Stimulated activated naive CD8-positive, alpha-beta T cell treated with anti-CD3 and anti-CD28 coated beads, Interleukin-15, Interleukin-2, amounts not matched to agents 100 ng/mL and 50 ng/mL, for 24 hours (primary cell): Measurements from ENCODE around the gene MBOAT2.
"Not testable (repeated sequence)": the region's sequence is repeated elsewhere in the genome, so short reads cannot be mapped to it uniquely, and the experiment has no call there.

Source experiments
- H3K27ac Mint-ChIP-seq: one replicate; pipeline ENCODE4 v1.8.0; 2021; ENCODE audit warnings: mild to moderate bottlenecking, mixed read lengths
- H3K27me3 Mint-ChIP-seq: one replicate; pipeline ENCODE4 v1.8.0; 2021; ENCODE audit warnings: mixed read lengths
- H3K36me3 Mint-ChIP-seq: one replicate; pipeline ENCODE4 v1.8.0; 2021; ENCODE audit warnings: low read depth, mixed read lengths
- H3K4me1 Mint-ChIP-seq: one replicate; pipeline ENCODE4 v1.8.0; 2021; ENCODE audit warnings: low read depth, mixed read lengths
- H3K4me3 Mint-ChIP-seq: one replicate; pipeline ENCODE4 v1.8.0; 2021; ENCODE audit warnings: mild to moderate bottlenecking, mixed read lengths
- H3K9me3 Mint-ChIP-seq: one replicate; pipeline ENCODE4 v1.8.0; 2021; ENCODE audit warnings: mixed read lengths

MBOAT2 gene

DNA sequence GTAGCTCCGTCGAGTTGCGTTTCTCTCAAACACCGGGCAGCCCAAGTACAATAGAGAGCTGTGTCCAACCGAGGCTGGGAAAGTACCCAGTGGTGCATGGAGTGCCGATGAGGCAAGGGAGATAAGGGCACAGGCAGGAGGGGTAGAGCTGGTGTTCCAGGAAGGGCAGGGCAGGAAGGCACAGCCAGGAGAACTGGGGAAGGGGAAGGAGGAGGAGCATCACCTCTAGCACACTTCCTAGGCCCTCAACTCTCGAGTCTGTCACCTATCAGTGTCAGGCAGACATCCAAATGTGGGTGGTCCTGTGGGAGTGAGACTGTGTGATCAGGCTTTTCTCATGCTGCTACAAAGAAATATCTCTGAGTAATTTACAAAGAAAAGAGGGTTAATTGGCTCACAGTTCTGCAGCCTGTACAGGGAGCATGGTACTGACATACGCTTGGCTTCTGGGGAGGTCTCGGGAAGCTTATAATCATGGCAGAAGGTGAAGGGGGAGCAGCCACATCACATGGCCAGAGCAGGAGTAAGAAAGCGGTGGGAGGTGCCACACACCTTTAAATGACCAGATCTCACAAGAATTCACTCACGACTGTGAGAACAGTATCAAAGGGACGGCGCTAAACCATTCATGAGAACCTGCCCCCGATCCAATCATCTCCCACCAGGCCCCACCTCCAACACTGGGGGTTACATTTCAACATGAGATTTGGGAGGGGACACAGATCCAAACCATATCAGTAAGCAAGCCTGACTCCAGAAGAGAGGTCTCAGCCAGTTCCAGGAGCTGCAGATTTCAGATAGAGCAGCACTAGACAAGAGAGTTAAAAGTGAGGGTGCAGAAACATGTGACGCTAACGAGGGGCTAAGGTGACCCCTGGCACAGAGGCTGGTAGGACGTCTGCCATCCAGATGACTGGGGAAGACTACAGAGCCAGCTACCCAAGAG, 75.7 kb downstream of the MBOAT2 start:
- Mint-ChIP-seq H3K27me3 (peaks cover 5% of the 10 kb centered on the region), H3K9me3 (no peaks in the 10 kb centered on the region), H3K27ac (no peak overlapping the region)

GRCh38 chr2:8926356-8926755, 77.1 kb downstream of the MBOAT2 start:
- Mint-ChIP-seq H3K9me3 (no peaks in the 10 kb centered on the region), H3K36me3 (no peaks in the 10 kb centered on the region), H3K27me3 (peaks cover 3% of the 10 kb centered on the region), H3K4me3 (no peak overlapping the region), H3K27ac (no peak overlapping the region), H3K4me1 (no peaks in the 10 kb centered on the region)

More for the DNA sequence above, 75.7 kb downstream of the MBOAT2 start:
- Mint-ChIP-seq H3K4me3 (no peak overlapping the region), H3K36me3 (no peaks in the 10 kb centered on the region), H3K4me1 (no peaks in the 10 kb centered on the region)

- H3K9me3 Mint-ChIP-seq, result no peaks in the 10 kb centered on the region
- peaks cover 3% of the 10 kb centered on the region for H3K27me3 Mint-ChIP-seq
- no peaks in the 10 kb centered on the region for H3K4me1 Mint-ChIP-seq
- H3K27ac Mint-ChIP-seq, result no peak overlapping the region
- H3K36me3 Mint-ChIP-seq, result no peaks in the 10 kb centered on the region
- H3K4me3 Mint-ChIP-seq, result no peak overlapping the region
Measured at GRCh38 chr2:8925411-8925810, 78.1 kb downstream of the MBOAT2 start.

- no peaks in the 10 kb centered on the region for H3K36me3 Mint-ChIP-seq
- H3K4me1 Mint-ChIP-seq, result no peaks in the 10 kb centered on the region
- peaks cover 3% of the 10 kb centered on the region for H3K27me3 Mint-ChIP-seq
Measured at GRCh38 chr2:8923183-8923582, 80.3 kb downstream of the MBOAT2 start.

GRCh38 chr2:8922431-8922830, 81.1 kb downstream of the MBOAT2 start:
- Mint-ChIP-seq H3K36me3 (no peaks in the 10 kb centered on the region), H3K4me3 (no peak overlapping the region), H3K27me3 (peaks cover 3% of the 10 kb centered on the region), H3K9me3 (no peaks in the 10 kb centered on the region), H3K27ac (no peak overlapping the region), H3K4me1 (no peaks in the 10 kb centered on the region)

More at GRCh38 chr2:8923183-8923582, 80.3 kb downstream of the MBOAT2 start:
- Mint-ChIP-seq H3K27ac (no peak overlapping the region), H3K4me3 (no peak overlapping the region), H3K9me3 (no peaks in the 10 kb centered on the region)

GRCh38 chr2:8918412-8918811, 85.1 kb downstream of the MBOAT2 start:
- no peak overlapping the region for H3K27ac Mint-ChIP-seq
- peaks cover 5% of the 10 kb centered on the region for H3K9me3 Mint-ChIP-seq
- peaks cover 3% of the 10 kb centered on the region for H3K27me3 Mint-ChIP-seq
- H3K36me3 Mint-ChIP-seq, result no peaks in the 10 kb centered on the region
- H3K4me3 Mint-ChIP-seq, result no peak overlapping the region
- no peaks in the 10 kb centered on the region for H3K4me1 Mint-ChIP-seq

DNA sequence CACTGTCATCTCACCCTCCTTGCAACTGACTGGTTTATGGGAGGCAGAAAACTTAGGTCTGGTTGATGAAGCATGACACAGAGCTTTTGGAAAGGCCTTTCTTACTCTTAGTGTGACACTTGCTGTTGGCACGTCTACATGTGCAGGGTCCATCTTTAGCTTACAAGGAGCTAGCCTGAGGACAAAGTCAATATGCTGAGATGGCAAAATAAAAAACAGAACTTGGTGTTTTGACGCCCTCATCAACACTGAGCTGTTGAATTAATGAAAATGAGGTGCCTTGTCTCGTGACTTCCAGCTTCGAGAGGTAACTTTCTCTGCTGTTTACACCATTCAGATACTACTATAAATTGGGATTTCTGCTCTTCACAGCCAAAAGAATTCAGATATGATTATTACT, 87.5 kb downstream of the MBOAT2 start:
- no peak overlapping the region for H3K4me3 Mint-ChIP-seq
- no peaks in the 10 kb centered on the region for H3K4me1 Mint-ChIP-seq
- peaks cover 5% of the 10 kb centered on the region for H3K9me3 Mint-ChIP-seq
- H3K36me3 Mint-ChIP-seq, result no peaks in the 10 kb centered on the region
- H3K27me3 Mint-ChIP-seq, result no peaks in the 10 kb centered on the region
- H3K27ac Mint-ChIP-seq, result no peak overlapping the region

DNA sequence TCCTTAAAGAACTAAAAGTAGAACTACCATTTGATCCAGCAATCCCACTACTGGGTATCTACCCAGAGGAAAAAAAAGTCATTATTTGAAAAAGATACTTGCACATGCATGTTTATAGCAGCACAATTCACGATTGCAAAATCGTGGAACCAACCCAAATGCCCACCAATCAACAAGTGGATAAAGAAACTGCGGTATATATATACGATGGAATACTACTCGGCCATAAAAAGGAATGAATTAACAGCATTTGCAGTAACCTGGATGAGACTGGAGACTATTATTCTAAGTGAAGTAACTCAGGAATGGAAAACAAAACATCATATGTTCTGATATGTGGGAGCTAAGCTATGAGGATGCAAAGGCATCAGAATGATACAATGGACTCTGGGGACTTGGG, 89.7 kb downstream of the MBOAT2 start:
- H3K4me3 Mint-ChIP-seq, H3K36me3 Mint-ChIP-seq: not testable (repeated sequence)

GRCh38 chr2:8907764-8908288, 95.7 kb downstream of the MBOAT2 start:
- no peaks in the 10 kb centered on the region for H3K4me1 Mint-ChIP-seq
- no peaks in the 10 kb centered on the region for H3K36me3 Mint-ChIP-seq
- H3K9me3 Mint-ChIP-seq, result peaks cover 4% of the 10 kb centered on the region
- H3K27ac Mint-ChIP-seq, result no peak overlapping the region
- no peaks in the 10 kb centered on the region for H3K27me3 Mint-ChIP-seq
- no peak overlapping the region for H3K4me3 Mint-ChIP-seq

More for the DNA sequence above, 89.7 kb downstream of the MBOAT2 start:
- not testable (repeated sequence) for H3K27me3 Mint-ChIP-seq, H3K27ac Mint-ChIP-seq, H3K4me1 Mint-ChIP-seq, H3K9me3 Mint-ChIP-seq

- not testable (repeated sequence) for H3K9me3 Mint-ChIP-seq, H3K36me3 Mint-ChIP-seq, H3K27me3 Mint-ChIP-seq
Measured at GRCh38 chr2:8903924-8904323, 99.6 kb downstream of the MBOAT2 start.

DNA sequence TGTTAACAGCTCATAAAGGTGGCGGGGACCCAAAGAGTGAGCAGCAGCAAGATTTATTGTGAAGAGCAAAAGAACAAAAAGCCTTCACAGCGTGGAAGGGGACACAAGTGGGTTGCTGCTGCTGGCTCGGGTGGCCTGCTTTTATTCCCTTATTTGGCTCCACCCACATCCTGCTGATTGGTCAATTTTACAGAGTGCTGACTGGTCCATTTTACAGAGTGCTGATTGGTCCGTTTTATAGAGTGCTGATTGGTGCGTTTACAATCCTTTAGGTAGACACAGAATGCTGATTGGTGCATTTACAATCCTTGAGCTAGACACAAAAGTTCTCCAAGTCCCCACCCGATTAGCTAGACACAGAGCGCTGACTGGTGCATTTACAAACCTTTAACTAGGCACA, 100.7 kb downstream of the MBOAT2 start:
- H3K4me3 Mint-ChIP-seq, H3K9me3 Mint-ChIP-seq, H3K27ac Mint-ChIP-seq, H3K36me3 Mint-ChIP-seq, H3K27me3 Mint-ChIP-seq, H3K4me1 Mint-ChIP-seq: not testable (repeated sequence)

More at GRCh38 chr2:8903924-8904323, 99.6 kb downstream of the MBOAT2 start:
- H3K27ac Mint-ChIP-seq, H3K4me3 Mint-ChIP-seq, H3K4me1 Mint-ChIP-seq: not testable (repeated sequence)

- H3K4me1 Mint-ChIP-seq, H3K36me3 Mint-ChIP-seq, H3K27me3 Mint-ChIP-seq, H3K4me3 Mint-ChIP-seq, H3K9me3 Mint-ChIP-seq, H3K27ac Mint-ChIP-seq: not testable (repeated sequence)
Measured at GRCh38 chr2:8897206-8897605, 106.3 kb downstream of the MBOAT2 start.

GRCh38 chr2:8896671-8897070, 106.8 kb downstream of the MBOAT2 start:
- not testable (repeated sequence) for H3K4me3 Mint-ChIP-seq, H3K9me3 Mint-ChIP-seq, H3K4me1 Mint-ChIP-seq, H3K36me3 Mint-ChIP-seq, H3K27me3 Mint-ChIP-seq, H3K27ac Mint-ChIP-seq

- not testable (repeated sequence) for H3K27me3 Mint-ChIP-seq, H3K36me3 Mint-ChIP-seq, H3K9me3 Mint-ChIP-seq, H3K4me1 Mint-ChIP-seq, H3K27ac Mint-ChIP-seq, H3K4me3 Mint-ChIP-seq
Measured at GRCh38 chr2:8895087-8895912, 108.2 kb downstream of the MBOAT2 start.
